GM21825 (cell line): Measurements from ENCODE around the gene SPATS1.
"Not testable (repeated sequence)": the region's sequence is repeated elsewhere in the genome, so short reads cannot be mapped to it uniquely, and the experiment has no call there.

Source experiments
- ATAC-seq: cut with Tn5 transposase; IDR thresholded peaks from one replicate; pipeline ENCODE4 v1.9.1; 2021; ENCODE audit warnings: mild to moderate bottlenecking, moderate library complexity; ENCODE audit not compliant: unreplicated experiment

Gene SPATS1

GRCh38 chr6:44339763-44340625, 2.5 kb upstream of the SPATS1 start:
- ATAC-seq: no peak

GRCh38 chr6:44341095-44341890, 1.2 kb upstream of the SPATS1 start:
- no peak for ATAC-seq

DNA sequence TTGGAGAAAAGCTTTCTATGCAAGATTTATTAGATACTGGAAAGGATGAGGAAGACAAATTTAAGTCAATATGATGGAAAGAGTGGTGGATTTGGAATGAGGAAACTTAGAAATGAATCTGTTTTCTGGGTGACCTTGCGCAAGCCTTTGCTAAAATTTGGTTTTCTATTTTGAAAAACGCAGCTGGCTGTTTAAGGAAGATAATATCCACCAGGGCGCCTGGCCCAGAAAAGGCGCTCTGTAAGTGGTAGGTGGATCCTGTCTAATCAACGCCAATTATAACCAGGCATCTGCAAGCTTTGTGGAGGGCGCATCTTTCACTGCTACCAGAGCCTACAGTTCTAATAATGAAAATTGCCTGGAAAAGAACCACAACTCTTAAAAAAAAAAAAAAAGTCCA, 398 bp upstream of the SPATS1 start:
- no peak for ATAC-seq

- ATAC-seq: not testable (repeated sequence)
These were observed 4.4 kb downstream of the SPATS1 start for GRCh38 chr6:44346818-44347217.

DNA sequence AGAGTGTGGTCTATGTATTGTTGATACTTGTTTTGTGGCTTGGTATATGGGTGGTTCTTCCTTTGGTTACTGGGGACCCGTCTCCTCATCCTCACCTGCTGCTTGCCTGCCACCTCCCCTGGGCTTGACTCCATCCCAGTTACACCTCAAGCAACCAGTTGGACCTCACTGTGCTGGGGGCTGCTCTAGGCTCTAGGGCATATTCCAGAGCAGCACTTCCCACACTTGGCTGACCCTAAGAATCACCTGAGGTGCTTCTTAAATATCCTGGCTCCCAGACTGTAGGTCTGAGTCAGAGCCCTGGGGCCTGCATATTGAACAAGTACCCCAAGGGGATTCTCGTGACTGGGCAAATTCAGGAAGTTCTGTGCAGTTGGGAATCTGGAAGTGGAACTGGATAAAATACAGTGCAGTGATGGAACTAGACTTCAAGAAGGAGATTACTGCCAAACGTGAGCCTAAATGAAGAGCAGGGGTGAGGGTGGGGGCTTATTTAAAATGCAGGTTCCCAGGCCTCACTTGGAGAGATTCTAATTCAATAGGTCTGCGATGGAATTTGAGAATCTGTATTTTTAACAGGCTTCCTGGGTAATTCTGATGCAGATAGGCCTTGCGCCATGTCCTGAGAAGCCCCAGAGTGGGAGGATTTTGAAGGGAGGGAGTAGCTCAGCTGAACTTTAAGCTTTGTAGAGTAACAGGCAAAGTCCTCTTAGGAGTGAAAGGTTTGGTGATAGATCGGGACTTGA, 7.6 kb downstream of the SPATS1 start:
- ATAC-seq: no peak

DNA sequence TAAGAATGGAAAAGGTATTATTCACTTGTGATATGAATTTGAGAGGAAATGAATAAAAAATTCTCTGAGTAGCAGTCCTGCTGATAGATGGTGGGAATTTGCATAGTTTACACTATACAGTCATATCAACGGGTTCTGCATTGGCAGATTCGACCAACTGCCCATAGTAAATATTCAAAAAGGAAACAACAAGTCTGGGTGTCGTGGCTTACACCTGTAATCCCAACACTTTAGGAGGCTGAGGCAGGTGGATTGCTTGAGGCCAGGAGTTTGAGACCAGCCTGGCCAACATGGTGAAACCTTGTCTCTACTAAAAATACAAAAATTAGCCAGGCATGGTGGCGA, 8.2 kb downstream of the SPATS1 start:
- ATAC-seq: not testable (repeated sequence)

- no peak for ATAC-seq
These were observed 9.8 kb downstream of the SPATS1 start for GRCh38 chr6:44352259-44352658.

- ATAC-seq: no peak
These were observed 10.9 kb downstream of the SPATS1 start for GRCh38 chr6:44353336-44353735.

- no peak for ATAC-seq
These were observed 13.2 kb downstream of the SPATS1 start for GRCh38 chr6:44355640-44356039.

- no peak for ATAC-seq
These were observed 14.0 kb downstream of the SPATS1 start for GRCh38 chr6:44356487-44356886.

DNA sequence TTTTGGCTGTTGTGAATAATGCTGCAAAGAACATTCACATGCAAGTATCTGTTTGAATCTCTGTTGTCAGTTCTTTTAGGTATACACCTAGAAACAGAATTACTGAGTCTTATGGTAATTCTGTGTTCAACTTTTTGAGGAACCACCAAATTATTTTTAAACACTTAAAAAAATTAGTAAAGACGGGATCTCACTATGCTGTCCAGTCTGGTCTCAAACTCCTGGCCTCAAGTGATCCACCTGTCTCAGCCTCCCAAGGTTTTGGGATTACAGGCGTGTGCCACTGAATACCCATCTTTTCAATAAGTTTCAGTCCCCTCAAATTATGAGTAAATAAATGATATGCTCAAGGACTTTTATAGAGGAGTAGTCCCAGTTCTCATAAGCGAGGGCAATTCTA, 17.5 kb downstream of the SPATS1 start:
- no peak for ATAC-seq

DNA sequence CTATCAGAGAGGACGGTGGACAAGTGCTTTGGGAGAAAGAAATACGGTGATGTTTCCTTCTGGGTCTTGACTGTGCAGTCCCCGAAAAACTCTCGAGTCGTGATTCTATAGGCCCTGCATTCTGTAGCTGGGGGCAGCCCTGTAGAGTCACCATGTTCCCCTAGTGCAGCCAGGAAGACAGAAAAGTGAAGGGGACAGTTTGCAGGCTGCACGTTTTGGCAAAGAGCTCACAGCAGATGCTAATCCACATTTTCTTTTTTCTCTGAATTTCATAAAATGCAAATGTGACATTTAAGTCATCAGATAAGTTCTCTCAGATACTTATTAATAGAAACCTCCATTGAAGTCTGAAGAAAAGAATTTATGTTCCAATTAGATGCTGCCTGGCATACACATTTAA, 19.5 kb downstream of the SPATS1 start:
- ATAC-seq: no peak

DNA sequence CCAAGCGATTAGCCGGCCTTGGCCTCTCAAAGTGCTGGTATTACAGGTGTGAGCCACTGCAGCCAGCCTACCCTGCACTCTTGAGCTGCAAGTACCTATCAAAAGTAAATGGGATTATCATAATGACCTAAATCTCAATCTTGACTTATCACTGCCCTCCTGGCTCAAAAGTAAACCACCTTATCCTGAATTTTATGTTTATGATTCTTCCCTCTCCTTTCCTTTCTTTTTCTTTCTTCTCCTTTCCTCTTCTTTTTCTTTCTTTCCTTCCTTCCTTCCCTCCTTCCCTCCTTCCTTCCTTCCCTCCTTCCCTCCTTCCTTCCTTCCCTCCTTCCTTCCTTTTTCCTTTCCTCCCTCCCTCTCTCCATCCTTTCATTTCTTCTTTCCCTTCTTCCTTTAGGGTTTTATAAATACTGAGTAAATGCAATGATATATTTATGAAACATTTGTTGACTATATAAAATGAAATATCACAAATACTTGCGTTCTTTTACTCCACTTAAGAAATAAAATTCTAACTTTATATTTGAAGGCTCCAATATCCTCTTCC, 21.0 kb downstream of the SPATS1 start:
- ATAC-seq: no peak

DNA sequence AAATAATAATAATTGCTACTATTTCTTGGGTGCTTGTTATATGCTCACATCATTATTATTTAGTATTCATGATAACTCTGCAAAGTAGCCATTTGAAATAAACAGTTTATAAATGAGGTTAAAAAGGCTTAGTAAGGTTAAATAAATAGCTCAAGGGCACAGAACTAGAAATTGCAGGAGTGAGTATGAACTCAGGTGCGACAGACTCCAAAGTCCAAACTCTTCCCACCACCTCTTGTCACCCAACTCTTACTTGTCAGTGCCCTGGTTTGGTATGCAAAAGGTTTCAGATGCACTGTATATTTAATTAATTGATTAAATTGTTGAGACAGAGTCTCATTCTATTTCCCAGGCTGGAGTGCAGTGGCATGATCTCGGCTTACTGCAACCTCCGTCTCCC, 24.3 kb downstream of the SPATS1 start:
- ATAC-seq: no peak

DNA sequence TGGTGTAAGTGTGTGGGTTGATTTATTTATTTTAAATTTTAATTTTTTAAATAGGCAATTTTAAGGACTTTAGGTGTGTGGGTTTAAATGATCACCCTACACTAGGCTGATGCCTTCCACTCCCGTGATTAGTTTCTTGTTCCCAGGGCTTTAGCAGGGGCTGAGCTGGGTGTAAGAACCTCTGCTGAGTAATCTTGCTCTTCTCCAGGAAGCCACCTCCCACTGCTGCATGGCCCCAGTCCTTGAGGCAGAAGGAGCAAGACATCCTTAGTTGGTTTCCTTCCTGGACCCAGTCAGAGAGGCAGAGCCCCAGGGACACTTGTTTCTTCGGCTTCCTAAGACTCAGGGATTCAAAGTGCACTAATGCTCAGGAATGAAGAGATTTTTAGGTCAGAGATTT, 25.2 kb downstream of the SPATS1 start:
- no peak for ATAC-seq

DNA sequence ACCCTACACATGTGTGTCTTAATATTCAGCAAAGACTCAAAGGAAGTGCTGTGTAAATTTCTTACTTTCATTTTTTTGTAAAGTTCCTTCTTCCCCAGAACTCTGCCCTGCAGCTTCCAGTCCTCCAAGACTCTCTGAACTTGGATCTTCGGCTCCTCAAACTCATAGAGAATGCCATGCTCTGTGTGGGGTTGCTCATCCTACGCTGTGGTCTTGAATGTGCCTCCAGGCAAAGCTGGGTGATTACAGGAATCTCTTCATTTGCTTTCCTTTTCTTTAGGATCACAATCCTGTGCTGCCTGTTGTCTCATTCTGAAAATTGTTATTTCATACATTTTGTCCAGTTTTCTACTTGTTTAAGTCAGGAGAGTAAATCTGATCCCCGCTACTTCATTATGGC, 30.6 kb downstream of the SPATS1 start:
- no peak for ATAC-seq

DNA sequence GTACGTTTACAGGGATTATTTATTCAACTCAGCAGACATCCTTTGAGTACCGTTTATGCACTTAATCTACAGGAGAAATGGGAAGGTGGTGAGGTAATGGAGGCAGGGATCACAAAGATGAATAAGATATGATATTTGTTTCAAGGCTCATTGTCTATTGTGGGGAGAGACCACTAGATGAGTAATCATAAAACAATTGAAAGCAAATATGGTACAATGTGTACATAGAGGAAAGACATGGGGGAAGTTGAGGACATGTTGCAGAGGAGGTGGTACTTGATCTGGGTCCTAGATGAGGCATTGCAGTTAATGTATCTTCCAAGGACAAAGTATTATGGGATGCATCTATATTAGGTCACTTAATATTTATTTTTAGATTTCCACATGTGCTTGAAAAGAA, 31.3 kb downstream of the SPATS1 start:
- ATAC-seq: no peak

DNA sequence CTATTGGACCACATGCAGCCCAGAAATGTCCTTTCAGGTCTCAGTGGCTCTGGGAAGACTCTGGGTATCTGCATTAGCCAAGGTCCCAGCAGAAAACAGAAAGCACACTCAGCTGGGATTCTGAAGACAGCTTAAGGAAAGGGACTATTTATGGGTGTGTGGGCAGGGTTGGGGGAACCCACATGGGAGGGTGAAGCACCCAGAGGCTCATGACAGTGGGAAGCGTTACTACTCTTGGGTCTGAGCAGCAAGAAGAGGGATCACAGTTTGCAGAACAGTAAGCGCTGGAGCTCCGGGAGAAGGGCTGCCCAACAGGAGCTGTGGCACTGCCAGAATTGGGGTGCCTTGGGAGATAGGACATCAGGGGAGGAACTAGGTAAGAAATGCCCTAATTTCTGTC, 32.6 kb downstream of the SPATS1 start:
- ATAC-seq: no peak

DNA sequence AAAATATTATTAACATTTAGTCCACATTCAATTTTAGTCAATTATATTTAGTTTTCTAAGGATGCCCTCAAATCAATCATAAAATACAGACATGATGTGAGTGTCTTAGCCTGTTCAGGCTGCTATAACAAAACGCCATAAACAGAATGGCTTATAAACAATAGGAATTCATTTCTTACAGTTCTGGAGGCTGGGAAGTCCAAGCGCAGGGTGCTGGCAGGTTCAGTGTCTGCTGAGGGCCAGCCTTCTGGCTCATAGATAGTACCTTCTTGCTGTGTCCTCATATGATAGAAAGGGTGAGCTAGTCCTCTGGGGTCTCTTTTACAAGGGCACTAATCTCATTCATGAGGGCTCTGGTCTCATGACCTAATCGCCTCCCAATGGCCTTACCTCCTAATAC, 35.0 kb downstream of the SPATS1 start:
- ATAC-seq: no peak

GRCh38 chr6:44377971-44378370, 35.5 kb downstream of the SPATS1 start:
- ATAC-seq: no peak

GRCh38 chr6:44381739-44382138, 39.3 kb downstream of the SPATS1 start:
- no peak for ATAC-seq
